Measurements from ENCODE around the gene CKMT1A. TPM values are rescaled to one million over a fixed set of nuclear protein-coding genes. Genes with fewer than 3 reads are reported as not detected.
"Not testable (repeated sequence)": the region's sequence is repeated elsewhere in the genome, so short reads cannot be mapped to it uniquely, and the experiment has no call there.

The CKMT1A gene
- total RNA-seq, 1 donor from 2014 or later = 37.6 TPM

DNA sequence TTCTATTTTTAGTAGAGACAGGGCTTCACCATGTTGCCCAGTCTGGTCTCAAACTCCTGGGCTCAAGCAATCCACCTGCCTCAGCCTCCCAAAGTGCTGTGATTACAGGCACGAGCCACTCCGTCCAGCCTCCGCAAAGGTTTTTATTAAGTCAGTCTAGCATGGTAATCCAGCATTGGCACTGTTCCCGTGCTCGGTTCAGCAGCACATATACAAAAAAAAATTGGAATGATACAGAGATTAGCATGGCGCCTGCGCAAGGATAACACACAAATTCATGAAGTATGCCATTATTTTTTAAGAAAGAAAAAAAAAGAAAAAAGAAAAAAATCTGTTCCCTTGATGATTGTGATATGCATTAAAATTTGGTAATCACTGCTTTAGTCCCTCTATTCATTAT, 8.5 kb downstream of the CKMT1A start:
- Histone ChIP-seq H3K9me3 (no peaks in the 10 kb centered on the region), H3K27ac (no peak overlapping the region), H3K36me3 (no peaks in the 10 kb centered on the region), H3K27me3 (no peaks in the 10 kb centered on the region), H3K4me3 (no peak overlapping the region), H3K4me1 (no peaks in the 10 kb centered on the region)
- TF ChIP-seq POLR2A (IDR thresholded peaks at IDR 0.05) = no peak
- no peak for TF ChIP-seq POLR2AphosphoS5 (IDR thresholded peaks at IDR 0.05; ENCODE audit: insufficient read depth in 1 of 2, low read depth in 1 of 2)
- TF ChIP-seq, protein P1, sequence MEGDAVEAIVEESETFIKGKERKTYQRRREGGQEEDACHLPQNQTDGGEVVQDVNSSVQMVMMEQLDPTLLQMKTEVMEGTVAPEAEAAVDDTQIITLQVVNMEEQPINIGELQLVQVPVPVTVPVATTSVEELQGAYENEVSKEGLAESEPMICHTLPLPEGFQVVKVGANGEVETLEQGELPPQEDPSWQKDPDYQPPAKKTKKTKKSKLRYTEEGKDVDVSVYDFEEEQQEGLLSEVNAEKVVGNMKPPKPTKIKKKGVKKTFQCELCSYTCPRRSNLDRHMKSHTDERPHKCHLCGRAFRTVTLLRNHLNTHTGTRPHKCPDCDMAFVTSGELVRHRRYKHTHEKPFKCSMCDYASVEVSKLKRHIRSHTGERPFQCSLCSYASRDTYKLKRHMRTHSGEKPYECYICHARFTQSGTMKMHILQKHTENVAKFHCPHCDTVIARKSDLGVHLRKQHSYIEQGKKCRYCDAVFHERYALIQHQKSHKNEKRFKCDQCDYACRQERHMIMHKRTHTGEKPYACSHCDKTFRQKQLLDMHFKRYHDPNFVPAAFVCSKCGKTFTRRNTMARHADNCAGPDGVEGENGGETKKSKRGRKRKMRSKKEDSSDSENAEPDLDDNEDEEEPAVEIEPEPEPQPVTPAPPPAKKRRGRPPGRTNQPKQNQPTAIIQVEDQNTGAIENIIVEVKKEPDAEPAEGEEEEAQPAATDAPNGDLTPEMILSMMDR (IDR thresholded peaks at IDR 0.05) = no peak
- intact Hi-C loops (cut with DNase I) = no loop called here
- no peak for DNase-seq (ENCODE audit: extremely low spot score in 2 of 2)

- Histone ChIP-seq H3K36me3 (no peaks in the 10 kb centered on the region), H3K27me3 (no peaks in the 10 kb centered on the region), H3K4me1 (no peaks in the 10 kb centered on the region), H3K9me3 (no peaks in the 10 kb centered on the region), H3K27ac (no peak overlapping the region), H3K4me3 (no peak overlapping the region)
- DNase-seq (ENCODE audit: extremely low spot score in 2 of 2) = no peak
- no peak for TF ChIP-seq POLR2AphosphoS5 (IDR thresholded peaks at IDR 0.05; ENCODE audit: insufficient read depth in 1 of 2, low read depth in 1 of 2)
- intact Hi-C loops (cut with DNase I) = no loop called here
Measured at GRCh38 chr15:43702701-43703424, 9.2 kb downstream of the CKMT1A start.

GRCh38 chr15:43710431-43711131, 16.9 kb downstream of the CKMT1A start:
- H3K27ac ChIP-seq; H3K36me3 ChIP-seq; intact Hi-C loops (cut with DNase I); H3K9me3 ChIP-seq; H3K4me1 ChIP-seq; H3K4me3 ChIP-seq; H3K27me3 ChIP-seq; DNase-seq (ENCODE audit: extremely low spot score in 2 of 2): not testable (repeated sequence)

DNA sequence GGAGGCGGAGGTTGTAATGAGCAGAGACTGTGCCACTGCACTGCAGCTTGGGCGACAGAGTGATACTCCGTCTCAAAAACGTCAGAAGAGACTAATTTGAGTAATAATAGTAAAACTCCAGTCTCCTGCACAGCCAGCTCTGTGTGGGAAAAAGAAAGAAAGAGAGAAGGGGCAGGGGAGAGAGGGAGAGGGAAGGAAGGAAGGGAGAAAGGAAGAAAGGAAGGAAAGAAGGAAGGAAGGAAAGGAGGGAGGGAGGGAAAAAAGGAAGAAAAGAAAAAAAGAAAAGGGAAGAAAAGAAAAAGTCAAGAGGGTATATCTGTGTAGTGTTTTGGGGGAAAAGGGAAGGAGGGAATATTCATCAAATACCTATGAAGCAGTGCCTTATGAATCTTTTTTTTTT, 29.5 kb downstream of the CKMT1A start:
- Histone ChIP-seq H3K27me3 (no peaks in the 10 kb centered on the region), H3K4me1 (no peaks in the 10 kb centered on the region), H3K4me3 (no peak overlapping the region), H3K36me3 (no peaks in the 10 kb centered on the region), H3K9me3 (no peaks in the 10 kb centered on the region), H3K27ac (no peak overlapping the region)
- TF ChIP-seq POLR2AphosphoS5 (IDR thresholded peaks at IDR 0.05; ENCODE audit: insufficient read depth in 1 of 2, low read depth in 1 of 2) = no peak
- TF ChIP-seq, protein P1 (IDR thresholded peaks at IDR 0.05) = no peak
- TF ChIP-seq POLR2A (IDR thresholded peaks at IDR 0.05) = no peak
- DNase-seq (ENCODE audit: extremely low spot score in 2 of 2) = no peak
- intact Hi-C loops (cut with DNase I) = no loop called here

DNA sequence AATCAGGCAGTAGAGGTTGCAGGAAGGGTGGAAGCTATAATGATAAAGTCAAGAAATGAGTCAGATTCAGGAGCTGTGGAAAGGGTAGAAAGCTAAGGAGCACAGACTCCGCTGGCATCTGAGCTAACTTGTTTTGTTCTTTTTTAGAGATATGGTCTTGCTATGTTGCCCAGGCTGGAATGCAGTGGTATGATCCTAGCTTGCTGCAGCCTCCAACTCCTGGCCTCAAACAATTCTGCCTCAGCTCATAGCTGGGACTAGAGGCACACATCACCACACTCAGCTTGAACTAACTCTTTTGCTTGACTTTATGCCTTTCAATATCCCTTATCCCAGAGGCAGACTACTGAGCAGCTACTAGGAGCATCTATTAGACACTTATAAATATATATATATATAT, 32.6 kb downstream of the CKMT1A start:
- intact Hi-C loops (cut with DNase I); H3K27me3 ChIP-seq; H3K36me3 ChIP-seq; H3K27ac ChIP-seq; H3K9me3 ChIP-seq; DNase-seq (ENCODE audit: extremely low spot score in 2 of 2); H3K4me1 ChIP-seq; H3K4me3 ChIP-seq: not testable (repeated sequence)

- intact Hi-C loops (cut with DNase I); H3K9me3 ChIP-seq; H3K36me3 ChIP-seq; H3K4me3 ChIP-seq; H3K4me1 ChIP-seq; H3K27ac ChIP-seq; H3K27me3 ChIP-seq; DNase-seq (ENCODE audit: extremely low spot score in 2 of 2): not testable (repeated sequence)
Measured at GRCh38 chr15:43728053-43728725, 34.5 kb downstream of the CKMT1A start.

- no peak overlapping the region for H3K27ac ChIP-seq
- TF ChIP-seq, protein P1 (IDR thresholded peaks at IDR 0.05) = no peak
- no peak for TF ChIP-seq POLR2A (IDR thresholded peaks at IDR 0.05)
- no peak for TF ChIP-seq POLR2AphosphoS5 (IDR thresholded peaks at IDR 0.05; ENCODE audit: insufficient read depth in 1 of 2, low read depth in 1 of 2)
- H3K4me3 ChIP-seq = no peak overlapping the region
- intact Hi-C loops (cut with DNase I) = no loop called here
- H3K27me3 ChIP-seq = no peaks in the 10 kb centered on the region
- H3K9me3 ChIP-seq = no peaks in the 10 kb centered on the region
- H3K4me1 ChIP-seq = no peaks in the 10 kb centered on the region
- DNase-seq (ENCODE audit: extremely low spot score in 2 of 2) = no peak
- no peaks in the 10 kb centered on the region for H3K36me3 ChIP-seq
Measured at GRCh38 chr15:43735416-43735815, 41.8 kb downstream of the CKMT1A start.
